Panc1 (cell line): Measurements from ENCODE around the gene ACKR2.

Source experiments
- POLR2AphosphoS5 ChIP-seq: IDR thresholded peaks from 2 replicates; pipeline ENCODE4 v1.6.1; 2012; ENCODE audit warnings: mild to moderate bottlenecking, low read depth, low read length, moderate library complexity
- SIN3A ChIP-seq: IDR thresholded peaks from 2 replicates; pipeline ENCODE4 v1.6.1; 2012; ENCODE audit warnings: low read depth, mild to moderate bottlenecking, low read length, moderate library complexity, borderline replicate concordance; ENCODE audit not compliant: insufficient read depth
- TF ChIP-seq, protein P1 (sequence below): fragments of 450-650 bp; IDR thresholded peaks from 2 replicates; pipeline ENCODE4 v1.5.1; 2017; ENCODE audit warnings: mild to moderate bottlenecking
- TF ChIP-seq, protein P2 (sequence below), 2 experiments: IDR thresholded peaks; 2 replicates each; pipeline ENCODE4 v1.6.1; 2011 to 2012; ENCODE audit warnings: low read depth in 2 of 2, control low read depth in 1 of 2, low read length in 1 of 2, mild to moderate bottlenecking in 1 of 2, moderate library complexity in 1 of 2; ENCODE audit not compliant: insufficient read depth in 1 of 2

- TF ChIP-seq, protein P1, sequence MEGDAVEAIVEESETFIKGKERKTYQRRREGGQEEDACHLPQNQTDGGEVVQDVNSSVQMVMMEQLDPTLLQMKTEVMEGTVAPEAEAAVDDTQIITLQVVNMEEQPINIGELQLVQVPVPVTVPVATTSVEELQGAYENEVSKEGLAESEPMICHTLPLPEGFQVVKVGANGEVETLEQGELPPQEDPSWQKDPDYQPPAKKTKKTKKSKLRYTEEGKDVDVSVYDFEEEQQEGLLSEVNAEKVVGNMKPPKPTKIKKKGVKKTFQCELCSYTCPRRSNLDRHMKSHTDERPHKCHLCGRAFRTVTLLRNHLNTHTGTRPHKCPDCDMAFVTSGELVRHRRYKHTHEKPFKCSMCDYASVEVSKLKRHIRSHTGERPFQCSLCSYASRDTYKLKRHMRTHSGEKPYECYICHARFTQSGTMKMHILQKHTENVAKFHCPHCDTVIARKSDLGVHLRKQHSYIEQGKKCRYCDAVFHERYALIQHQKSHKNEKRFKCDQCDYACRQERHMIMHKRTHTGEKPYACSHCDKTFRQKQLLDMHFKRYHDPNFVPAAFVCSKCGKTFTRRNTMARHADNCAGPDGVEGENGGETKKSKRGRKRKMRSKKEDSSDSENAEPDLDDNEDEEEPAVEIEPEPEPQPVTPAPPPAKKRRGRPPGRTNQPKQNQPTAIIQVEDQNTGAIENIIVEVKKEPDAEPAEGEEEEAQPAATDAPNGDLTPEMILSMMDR = no peak
- TF ChIP-seq, protein P2, sequence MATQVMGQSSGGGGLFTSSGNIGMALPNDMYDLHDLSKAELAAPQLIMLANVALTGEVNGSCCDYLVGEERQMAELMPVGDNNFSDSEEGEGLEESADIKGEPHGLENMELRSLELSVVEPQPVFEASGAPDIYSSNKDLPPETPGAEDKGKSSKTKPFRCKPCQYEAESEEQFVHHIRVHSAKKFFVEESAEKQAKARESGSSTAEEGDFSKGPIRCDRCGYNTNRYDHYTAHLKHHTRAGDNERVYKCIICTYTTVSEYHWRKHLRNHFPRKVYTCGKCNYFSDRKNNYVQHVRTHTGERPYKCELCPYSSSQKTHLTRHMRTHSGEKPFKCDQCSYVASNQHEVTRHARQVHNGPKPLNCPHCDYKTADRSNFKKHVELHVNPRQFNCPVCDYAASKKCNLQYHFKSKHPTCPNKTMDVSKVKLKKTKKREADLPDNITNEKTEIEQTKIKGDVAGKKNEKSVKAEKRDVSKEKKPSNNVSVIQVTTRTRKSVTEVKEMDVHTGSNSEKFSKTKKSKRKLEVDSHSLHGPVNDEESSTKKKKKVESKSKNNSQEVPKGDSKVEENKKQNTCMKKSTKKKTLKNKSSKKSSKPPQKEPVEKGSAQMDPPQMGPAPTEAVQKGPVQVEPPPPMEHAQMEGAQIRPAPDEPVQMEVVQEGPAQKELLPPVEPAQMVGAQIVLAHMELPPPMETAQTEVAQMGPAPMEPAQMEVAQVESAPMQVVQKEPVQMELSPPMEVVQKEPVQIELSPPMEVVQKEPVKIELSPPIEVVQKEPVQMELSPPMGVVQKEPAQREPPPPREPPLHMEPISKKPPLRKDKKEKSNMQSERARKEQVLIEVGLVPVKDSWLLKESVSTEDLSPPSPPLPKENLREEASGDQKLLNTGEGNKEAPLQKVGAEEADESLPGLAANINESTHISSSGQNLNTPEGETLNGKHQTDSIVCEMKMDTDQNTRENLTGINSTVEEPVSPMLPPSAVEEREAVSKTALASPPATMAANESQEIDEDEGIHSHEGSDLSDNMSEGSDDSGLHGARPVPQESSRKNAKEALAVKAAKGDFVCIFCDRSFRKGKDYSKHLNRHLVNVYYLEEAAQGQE (IDR thresholded peaks at IDR 0.05; ENCODE audit: insufficient read depth in 1 of 2, low read depth in 2 of 2, low read length in 1 of 2) = no peak
- TF ChIP-seq SIN3A (no peak), POLR2AphosphoS5 (no peak)
These were observed 32.1 kb downstream of the ACKR2 start for GRCh38 chr3:42841332-42841731.
